T-helper 9 cell (primary cell): Measurements from ENCODE around the gene DCBLD1.

ENCODE experiments used
- DNase-seq: peaks from one replicate; pipeline ENCODE4 v3.0.0-alpha.2; 2020

The DCBLD1 gene

DNA sequence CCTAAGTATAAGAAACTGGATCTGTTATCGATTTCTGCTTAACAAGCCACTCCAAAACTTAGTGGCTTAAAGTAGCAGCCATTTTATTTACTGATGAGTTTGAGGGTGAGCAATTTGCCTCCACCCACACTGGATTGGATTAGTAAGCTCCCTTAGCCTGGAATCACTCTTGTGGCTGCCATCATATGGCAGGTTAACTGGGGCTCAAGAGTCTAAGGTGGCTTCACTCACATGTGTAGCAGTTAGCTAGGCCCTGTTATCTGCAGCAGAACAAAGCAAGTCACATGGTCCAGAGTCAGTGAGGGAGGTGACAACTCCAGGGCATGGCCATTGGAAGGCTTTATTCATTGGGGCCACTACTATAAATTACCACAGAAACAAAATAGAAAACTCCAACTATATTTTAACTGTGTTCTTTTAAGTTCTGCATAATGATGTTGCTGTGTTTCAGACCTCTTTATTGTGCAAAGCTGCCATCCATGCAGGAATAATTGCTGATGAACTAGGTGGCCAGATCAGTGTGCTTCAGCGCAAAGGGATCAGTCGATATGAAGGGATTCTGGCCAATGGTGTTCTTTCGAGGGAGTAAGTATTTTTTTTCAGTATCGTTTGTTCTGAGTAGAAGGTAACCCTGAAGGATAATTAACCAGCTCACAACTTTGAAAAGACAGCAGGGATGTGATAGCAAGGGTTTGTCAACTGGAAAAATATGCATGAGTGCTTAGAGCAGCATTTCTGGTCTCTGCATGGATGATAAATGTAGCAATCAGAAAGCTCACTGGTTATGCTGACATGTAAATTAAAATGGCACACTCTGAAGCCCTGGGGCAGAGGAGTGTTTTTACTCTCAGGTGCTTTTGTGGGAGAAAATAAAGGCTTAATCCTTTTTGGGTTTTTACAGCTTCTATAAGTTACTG, 49.6 kb downstream of the DCBLD1 start:
- no peak for DNase-seq

DNA sequence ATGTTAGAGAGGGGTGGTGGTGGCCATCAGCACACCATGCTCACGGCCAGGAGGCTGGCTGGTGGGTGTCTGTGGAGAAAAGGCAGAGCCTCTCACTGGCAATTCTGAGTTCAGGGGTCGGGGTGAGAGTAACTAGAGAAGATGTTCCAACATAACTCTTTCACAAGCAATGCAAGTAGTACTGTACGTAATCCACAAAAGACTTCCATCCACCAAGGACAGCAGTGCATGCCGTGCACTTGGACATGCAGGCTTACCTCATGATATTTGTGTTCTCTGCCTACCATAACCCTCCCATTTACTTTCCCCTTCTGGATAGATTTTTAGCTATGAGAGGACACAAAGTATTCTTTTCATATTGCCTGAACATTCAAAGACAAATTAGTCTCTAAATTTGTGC, 51.3 kb downstream of the DCBLD1 start:
- DNase-seq, result no peak

DNA sequence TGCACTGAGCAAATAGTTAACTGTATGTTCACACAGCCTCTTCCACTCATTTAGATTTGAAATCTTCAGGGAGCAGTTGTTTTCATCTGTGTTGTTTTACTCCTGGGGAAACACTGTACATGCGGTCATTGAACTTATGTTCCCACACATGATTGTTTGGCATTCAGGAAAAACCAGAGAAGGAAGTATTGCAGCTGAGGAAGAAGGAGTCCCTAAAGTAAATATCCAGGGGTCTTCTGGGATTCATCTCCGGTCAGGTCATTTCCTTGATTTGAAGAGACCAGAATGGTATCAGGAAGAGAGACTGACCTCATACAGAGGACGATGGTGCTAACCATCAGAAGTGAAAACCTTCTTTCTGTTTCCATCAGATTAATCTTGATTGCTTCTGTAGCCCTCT, 52.5 kb downstream of the DCBLD1 start:
- no peak for DNase-seq

DNA sequence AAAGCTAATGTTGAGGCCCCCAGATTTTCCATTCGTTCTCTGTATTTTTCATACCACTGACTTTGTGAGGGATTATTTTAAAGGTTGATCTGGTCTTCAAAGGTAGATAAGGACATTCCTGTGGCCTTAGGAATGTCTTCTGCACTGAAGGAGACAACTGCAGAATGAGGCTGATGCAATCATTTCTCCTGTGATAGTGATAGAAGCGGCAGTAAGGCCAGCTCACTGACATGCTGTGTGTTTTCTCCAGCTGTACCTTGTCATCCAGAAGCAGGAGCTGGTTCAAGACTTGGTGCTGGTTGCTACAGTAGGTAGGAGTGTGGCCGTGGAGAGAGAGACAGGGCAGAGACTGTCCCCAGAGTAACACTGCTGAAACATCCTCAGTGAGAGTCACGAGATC, 53.8 kb downstream of the DCBLD1 start:
- DNase-seq, result no peak

DNA sequence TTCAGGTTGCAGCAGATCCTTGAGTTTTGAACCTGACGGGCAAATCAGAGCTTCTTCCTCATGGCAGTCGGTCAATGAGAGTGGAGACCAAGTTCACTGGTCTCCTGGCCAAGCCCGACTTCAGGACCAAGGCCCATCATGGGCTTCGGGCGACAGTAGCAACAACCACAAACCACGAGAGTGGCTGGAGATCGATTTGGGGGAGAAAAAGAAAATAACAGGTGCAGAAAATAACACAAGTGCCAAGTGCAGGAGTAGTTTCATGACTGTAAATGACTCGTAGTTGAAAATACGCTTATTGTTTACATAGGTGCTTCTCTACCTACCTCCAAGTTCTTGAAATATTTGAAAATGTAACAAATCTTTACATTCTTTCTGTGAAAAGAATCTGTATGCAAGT, 56.1 kb downstream of the DCBLD1 start:
- no peak for DNase-seq

DNA sequence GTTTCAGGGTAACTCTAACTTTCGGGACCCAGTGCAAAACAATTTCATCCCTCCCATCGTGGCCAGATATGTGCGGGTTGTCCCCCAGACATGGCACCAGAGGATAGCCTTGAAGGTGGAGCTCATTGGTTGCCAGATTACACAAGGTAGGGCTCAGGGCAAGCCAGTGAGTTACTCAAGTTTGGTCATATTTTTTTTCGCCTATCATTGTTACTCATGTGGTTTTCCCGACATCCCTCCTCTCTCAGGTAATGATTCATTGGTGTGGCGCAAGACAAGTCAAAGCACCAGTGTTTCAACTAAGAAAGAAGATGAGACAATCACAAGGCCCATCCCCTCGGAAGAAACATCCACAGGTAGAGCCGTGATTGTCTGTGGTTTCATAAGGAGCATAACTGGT, 58.2 kb downstream of the DCBLD1 start:
- no peak for DNase-seq

DNA sequence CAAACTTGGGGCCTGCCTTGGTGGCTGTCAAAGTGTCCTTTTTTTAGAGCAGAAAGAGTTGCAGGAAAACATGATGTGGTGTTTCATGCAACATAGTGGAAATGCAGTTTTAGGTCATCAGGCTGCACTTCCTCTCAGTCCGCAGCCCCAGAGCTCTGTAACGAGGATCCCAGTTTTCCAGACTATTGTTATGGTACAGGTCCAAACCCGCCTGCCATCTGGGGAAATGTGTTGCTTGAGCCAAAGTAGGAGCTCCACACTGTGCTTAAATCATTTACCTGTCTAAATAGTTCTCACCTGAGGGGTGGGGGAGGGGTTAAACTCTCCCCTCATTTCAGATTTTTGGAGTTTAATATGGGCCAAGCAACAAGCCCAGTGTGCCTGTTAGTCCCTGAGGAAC, 60.0 kb downstream of the DCBLD1 start:
- DNase-seq, result no peak

DNA sequence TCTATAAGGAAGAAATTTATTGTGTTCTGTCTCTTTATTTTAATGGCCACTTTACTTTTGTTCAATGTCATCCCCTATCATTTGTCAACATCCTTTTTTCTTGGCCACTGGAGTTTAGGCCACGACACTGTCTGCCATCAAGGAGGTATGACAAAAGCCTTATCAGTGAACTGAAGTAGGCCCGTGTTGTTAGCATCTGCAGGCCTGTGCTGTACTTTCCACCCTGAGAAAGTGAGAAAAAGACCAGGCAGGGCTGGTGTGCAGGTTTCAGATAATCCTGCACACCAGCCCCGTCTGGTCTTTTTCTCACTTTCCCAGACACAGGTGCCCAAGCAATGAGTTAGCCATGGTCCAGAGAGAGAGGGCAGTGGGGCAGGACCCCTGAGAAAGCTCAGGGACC, 62.2 kb downstream of the DCBLD1 start:
- DNase-seq, result no peak

DNA sequence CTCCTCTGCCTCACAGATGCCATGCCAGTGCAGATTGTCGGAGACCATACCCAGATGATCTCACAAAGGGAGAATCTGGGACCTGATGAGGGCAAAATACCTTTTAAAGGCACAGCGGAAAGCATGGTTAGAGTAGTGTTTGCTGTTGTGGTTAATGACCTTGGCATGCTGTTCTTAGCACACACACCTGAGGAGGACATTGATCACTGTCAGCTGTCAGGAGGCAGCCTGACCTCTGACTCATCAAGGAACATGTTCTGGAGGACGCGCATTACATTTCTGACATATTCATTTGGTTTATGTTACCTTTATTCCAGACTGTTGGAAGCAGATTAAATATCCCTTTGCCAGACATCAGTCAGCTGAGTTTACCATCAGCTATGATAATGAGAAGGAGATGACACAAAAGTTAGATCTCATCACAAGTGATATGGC, 62.7 kb downstream of the DCBLD1 start:
- no peak for DNase-seq

DNA sequence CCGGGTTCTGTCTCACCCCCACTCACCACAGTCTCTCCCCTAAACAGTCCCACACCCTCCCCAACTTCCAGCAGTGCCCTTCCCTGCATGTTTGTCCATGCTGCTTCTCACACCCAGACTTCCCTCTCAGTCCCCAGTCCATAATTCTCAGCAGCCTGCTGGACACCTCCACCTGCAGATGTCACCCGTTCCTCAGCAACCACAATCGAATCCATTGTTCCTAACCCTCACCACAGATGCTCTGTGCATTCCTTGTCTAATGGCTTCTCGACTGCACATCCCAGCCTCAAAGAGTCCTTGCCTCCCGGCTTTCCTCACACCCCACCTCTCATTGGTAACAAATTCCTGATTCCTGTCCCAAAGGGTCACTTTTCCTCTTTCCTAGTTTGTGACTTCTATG, 64.2 kb downstream of the DCBLD1 start:
- no peak for DNase-seq

DNA sequence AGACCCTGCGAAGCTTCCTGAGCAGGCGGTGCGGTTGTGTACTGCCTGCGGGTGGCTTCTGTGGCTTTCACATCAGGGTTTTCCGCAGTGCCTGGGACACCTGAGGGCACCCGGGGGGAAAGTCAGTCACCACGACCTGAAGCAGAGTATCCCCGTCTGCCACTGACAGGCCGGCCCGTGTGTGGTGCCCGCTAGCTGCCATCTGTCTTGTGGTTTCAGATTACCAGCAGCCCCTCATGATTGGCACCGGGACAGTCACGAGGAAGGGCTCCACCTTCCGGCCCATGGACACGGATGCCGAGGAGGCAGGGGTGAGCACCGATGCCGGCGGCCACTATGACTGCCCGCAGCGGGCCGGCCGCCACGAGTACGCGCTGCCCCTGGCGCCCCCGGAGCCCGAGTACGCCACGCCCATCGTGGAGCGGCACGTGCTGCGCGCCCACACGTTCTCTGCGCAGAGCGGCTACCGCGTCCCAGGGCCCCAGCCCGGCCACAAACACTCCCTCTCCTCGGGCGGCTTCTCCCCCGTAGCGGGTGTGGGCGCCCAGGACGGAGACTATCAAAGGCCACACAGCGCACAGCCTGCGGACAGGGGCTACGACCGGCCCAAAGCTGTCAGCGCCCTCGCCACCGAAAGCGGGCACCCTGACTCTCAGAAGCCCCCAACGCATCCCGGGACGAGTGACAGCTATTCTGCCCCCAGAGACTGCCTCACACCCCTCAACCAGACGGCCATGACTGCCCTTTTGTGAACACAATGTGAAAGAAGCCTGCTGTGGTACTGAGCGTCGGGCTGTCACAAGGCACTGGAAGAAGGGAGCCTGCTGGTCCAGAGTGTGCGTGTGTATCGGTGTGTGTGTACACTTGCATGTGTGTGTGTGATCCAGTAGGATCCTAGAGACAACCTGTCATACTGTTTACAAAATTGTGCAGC, 65.5 kb downstream of the DCBLD1 start:
- peak; percentile 22 for DNase-seq

DNA sequence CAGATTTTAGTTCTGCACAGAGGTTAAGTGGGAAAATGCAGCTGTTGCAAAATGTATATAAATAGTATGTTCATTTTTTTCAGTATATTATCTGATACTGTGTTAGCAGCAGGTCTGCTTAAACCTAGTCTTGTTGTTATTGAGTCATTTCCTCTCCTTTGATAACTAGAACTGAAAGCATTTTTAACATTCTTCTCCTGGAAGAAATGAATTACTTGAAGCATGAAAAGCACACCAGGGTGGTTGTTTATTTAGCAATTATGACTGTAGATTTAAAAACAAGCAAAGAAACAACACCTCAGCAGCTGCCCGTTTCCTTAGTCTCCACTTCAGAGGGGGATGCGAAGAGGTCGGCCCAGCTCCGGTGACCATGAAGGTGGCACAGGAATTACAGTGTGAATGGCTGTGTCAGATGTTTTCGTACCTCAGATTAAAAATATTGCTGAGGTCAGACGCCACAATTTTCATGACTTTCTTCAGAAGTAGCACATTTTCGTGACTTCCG, 66.4 kb downstream of the DCBLD1 start:
- no peak for DNase-seq

DNA sequence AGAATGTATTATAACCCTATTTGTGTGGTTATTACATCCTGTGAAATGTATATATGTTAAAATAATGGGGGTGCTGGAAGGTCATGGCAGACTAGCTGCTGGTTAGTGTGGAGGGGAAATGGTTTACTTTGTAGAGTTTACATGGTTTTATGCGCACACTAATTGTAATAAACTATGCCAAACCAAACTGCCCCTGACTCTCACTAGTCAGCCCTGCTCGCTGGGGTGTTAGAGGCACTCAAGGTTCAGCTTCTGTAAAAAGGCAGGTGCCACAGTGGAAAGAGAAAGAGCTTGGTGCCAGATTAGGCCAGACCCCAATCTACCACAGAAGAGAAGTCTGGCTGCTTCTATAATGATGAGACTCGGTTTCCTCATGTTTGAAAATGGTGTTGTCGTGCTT, 67.1 kb downstream of the DCBLD1 start:
- no peak for DNase-seq

DNA sequence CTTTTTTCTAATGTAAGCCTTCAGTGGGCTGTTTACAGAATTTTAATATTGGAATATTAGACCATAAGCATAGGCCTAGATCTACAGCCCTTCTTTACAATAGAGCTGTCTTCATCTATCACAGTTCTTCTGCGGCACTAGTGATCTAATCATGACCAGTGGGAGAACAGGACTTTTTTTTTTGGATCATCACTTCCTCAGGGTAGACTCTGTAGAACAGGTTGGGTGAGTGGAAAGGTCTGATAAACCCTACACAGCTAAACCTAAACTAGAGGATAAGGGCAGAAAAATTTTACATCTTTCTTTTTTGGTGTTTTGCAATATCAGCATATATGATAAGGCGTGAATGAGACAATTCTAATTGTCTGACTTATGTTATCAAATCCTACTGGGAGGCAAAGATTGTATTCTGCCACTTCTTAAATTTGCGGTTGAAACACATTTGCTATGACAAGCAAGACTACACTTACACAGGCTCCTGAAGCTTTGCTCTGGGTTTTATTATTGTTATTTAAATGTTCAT, 67.7 kb downstream of the DCBLD1 start:
- DNase-seq, result no peak

DNA sequence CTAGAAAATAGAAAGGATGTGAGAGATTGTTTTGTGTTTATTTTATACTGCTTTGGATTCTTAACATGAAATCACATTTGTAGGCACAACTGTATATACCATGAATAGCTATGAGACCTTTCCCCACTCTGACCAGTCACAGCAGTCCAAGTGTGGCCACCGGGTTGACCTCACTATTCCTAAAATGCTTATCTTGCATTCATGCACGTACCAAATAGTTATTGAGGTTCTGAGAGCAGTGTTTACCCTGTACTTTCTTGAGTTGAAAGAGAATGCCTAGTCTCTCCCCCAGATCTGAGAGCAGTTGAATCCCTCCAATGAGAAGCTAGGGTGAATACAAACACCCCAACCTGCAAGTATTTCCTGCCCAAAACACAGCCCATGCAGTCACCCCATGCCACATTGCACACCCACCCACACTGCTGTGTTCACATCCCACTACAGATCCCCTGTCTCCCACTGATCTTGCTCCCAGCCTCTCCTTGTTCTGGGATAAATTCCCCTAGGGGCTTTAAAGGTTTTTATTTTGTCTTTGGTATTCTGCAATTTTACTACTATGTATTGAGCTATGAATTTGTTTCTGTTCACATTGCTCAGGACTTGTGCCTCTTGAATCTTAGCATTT, 68.3 kb downstream of the DCBLD1 start:
- DNase-seq, result no peak

DNA sequence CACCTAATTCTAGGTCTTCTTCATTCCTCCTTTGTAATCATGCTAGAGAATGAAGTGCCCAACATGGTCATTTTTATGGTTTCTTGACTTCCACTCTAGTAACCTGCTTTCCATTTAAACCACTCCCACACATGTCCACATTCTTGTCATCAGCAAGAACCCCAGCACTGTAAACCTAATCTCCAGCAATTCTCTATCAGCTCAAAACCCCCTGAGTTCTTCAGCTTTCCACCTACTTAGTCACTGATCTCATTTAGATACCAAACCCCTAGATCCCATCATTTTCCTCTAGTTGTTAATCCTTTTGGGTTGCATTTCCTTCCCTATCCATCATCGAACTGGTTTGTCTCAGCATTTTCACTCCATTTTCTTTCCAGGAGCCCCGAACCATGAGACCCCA, 70.1 kb downstream of the DCBLD1 start:
- DNase-seq, result no peak

DNA sequence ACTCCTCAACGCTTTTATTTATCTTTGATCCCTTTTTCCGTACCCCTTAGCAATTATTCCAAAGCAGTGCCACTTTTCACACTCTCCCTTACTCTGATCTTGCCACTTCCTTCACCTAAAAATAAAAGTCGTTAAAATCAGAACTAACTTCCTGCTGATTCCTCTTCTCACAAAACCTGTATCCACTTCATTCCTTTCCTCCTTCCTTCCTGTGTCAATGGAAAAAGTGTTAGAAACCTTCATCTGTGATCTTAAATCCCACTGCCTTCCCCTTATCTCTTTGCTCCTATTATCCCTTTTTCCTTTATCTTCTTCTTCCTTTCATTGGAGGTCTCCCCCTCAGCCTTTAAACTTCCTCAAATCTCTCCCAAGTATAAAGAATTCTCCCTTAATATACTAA, 70.7 kb downstream of the DCBLD1 start:
- no peak for DNase-seq

DNA sequence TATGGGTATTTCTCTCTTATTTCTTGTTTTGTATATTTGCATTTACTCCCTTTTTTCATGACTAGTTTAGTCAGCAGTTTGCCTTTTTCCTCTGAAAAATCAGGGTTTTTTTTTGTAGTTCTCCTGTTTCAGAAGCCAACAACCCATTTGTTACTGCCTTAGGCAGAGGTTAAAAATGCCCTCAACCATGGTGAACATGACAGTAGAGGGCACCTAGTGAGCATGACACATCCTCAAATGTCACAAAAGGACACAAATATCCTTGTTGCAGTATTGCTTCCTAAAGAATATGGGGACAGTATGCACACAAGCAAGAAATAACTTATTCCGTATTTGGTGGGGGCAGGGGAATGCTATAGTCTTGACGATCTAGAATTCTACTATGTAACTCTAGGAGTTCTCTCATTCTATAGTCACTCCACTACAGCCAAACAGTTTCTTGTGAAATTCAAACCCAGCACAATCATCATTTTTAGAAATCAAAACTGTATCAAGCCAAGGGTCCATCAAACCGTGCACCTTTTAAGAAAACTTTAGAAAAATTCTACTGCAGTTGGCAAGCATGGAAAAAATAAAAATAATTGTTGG, 72.9 kb downstream of the DCBLD1 start:
- DNase-seq, result no peak

DNA sequence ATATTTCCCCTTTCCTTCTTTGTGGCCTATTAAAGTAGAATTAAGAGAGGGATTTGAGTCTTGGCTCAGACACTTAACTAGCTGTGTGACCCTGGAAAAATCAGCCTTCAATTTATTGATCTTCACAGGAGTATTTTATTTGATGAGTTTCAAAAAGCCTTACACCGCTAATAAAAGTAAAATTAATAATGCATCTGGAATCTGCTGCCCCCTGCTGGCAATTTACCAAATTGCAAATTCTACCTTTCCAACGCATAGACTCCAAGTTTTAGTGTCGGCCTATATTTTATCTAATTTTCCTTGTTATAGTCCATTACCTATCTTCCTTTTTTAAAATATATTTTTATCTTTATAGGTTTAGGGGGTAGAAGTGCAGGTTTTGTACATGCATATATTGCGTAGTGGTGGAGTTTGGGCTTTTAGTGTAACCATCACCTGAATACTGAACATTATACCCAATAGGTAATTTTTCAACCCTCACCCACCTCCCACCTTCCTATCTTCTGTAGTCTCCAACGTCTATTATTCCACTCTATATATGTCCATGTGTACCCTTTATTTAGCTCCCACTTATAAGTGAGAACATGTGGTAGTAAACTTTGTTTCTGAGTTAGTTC, 73.5 kb downstream of the DCBLD1 start:
- peak; percentile 63 for DNase-seq

DNA sequence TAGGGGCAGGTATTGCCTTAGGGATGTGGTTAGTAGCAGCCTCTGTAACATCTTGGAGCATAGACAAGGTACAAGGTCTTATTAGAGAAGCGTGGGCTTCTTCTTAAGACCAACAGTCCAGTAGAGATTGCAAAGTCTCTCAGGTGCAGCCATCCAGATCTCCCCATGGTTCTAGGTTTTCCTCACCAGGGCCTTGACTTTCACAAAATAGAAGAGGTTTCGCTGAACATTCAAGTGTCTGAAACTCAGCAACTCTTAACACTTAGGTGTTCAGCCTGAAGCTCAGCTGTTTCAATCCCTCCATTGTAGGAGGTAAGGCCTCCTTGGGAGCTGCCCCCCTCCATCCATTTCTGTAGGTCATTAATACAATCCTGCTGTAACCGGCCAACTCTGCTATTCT, 75.5 kb downstream of the DCBLD1 start:
- no peak for DNase-seq

DNA sequence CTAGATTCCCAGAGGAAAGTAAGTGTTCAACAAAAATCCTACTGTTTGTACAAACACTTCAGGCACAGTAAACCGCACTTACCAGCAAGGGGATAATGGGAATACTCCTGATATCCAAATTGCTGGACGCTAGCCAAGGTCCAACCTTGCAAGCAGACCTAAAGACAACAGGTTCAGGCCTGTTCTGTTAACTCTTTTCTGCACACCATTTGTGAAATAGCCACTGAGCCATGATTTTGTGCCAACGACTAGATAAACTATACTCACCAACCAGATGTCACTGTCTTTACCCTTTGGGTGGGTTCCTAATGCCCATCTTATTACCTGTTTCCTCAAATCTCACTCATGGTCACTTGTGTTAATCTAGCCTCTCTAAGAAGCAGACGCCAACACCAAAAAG, 76.3 kb downstream of the DCBLD1 start:
- DNase-seq, result no peak

DNA sequence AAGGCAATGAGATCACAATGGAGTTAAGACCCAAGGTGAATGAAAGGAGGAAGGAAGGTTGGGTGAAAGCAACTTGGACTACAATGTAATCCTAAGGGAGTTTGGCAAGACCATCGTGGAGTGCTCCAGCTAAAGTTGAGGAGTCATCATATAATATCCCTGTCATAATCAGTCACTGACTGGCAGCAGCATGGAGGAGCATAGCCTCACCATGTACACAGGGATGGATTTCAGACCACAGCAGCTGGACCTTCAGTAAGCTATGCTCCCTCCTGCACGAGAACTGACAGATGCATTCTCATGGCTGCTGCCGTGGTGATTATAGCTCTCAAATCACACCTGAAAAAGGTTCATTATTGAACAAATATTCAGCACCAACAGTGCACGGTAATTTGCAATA, 76.8 kb downstream of the DCBLD1 start:
- no peak for DNase-seq
